Transverse colon (tissue), 4 donors: ENCODE measurements around the gene SLITRK6. TPM values are rescaled to one million over a fixed set of nuclear protein-coding genes. Genes with fewer than 3 reads are reported as not detected.

ENCODE experiments used
- DNase-seq: peaks from one replicate; pipeline ENCODE4 v3.0.0-alpha.2; 2019
- H3K27ac ChIP-seq, 4 donors: fragments of 200-600 bp; sonication (generic); 2 replicates each; pipeline ENCODE4 v1.5.1; 2016 to 2018; ENCODE audit warnings: inconsistent platforms in 4 of 4
- H3K27me3 ChIP-seq: fragments of 200-600 bp; sonication (generic); 2 replicates; pipeline ENCODE4 v1.5.1; 2017; ENCODE audit warnings: inconsistent platforms
- H3K36me3 ChIP-seq, 4 donors: fragments of 200-600 bp; sonication (generic); 2 replicates each; pipeline ENCODE4 v1.5.1; 2017 to 2019; ENCODE audit warnings: inconsistent platforms in 4 of 4
- H3K4me1 ChIP-seq, 4 donors: fragments of 200-600 bp; sonication (generic); 2 replicates each; pipeline ENCODE4 v1.5.1; 2017 to 2020; ENCODE audit warnings: inconsistent platforms in 4 of 4
- H3K4me3 ChIP-seq, 4 donors: fragments of 200-600 bp; sonication (generic); 1 replicate in 1 of 4; 2 replicates in 3 of 4; pipeline versions ENCODE4 v1.5.1 to v1.6.1; 2017 to 2019; ENCODE audit warnings: inconsistent platforms in 4 of 4
- H3K9me3 ChIP-seq, 2 donors: fragments of 200-600 bp; sonication (generic); 2 replicates each; pipeline ENCODE4 v1.5.1; 2017 to 2019; ENCODE audit warnings: inconsistent platforms in 2 of 2
- CTCF ChIP-seq, 5 experiments: fragments of 200-600 bp in 3 of 5; fragments of 450-650 bp in 2 of 5; sonication (generic) in 3 of 5; IDR thresholded peaks; 1 replicate in 2 of 5; 2 replicates in 3 of 5; pipeline ENCODE4 v1.5.1; 2016 to 2017; ENCODE audit warnings: antibody characterized with exemption in 5 of 5, inconsistent platforms in 3 of 5, mild to moderate bottlenecking in 2 of 5, moderate library complexity in 1 of 5
- EP300 ChIP-seq: sonication (generic); formaldehyde crosslinking; IDR thresholded peaks from one replicate; pipeline ENCODE4 v1.6.1; 2017; ENCODE audit warnings: antibody characterized with exemption, low read depth
- POLR2A ChIP-seq: fragments of 450-650 bp; IDR thresholded peaks from one replicate; pipeline ENCODE4 v1.6.1; 2016; ENCODE audit warnings: antibody characterized with exemption, mild to moderate bottlenecking, moderate library complexity
- POLR2AphosphoS5 ChIP-seq, 3 donors: sonication (generic); formaldehyde crosslinking; IDR thresholded peaks; one replicate each; pipeline ENCODE4 v1.6.1; 2016; ENCODE audit warnings: antibody characterized with exemption in 3 of 3
- WGBS, 2 donors: methylation state at CpG; one replicate each; pipeline ENCODE4 v1.1.5; 2018; ENCODE audit warnings: low coverage in 1 of 2; 5-methylcytosine and 5-hydroxymethylcytosine counted together
- in situ Hi-C, 4 donors: fragments of 200-750 bp; cut with MboI; loops; one replicate each; pipeline versions ENCODE4 v1.15.0 to v1.15.1; 2017; ENCODE audit warnings: low sequenced_read_pairs in 3 of 4, low pct_ligation_motif_present in 1 of 4, low pct_unique_long_range_greater_than_20kb in 1 of 4
- intact Hi-C: fragments of 100-400 bp; cut with DNase I; formaldehyde crosslinking; loops from one replicate; pipeline ENCODE4 v1.15.1; 2023; ENCODE audit warnings: low total_unique reads
- total RNA-seq, 4 donors: library from RNA; depleted of rRNA; stranded (reverse); fragments of >200 nt; gene quantifications; one replicate each; pipeline ENCODE4 v1.1.0, GENCODE V29; 2016

SLITRK6 gene
- total RNA-seq, 4 donors from 2014 or later: 2.9 to 3.8 (median 3.3) TPM; not detected in 1

GRCh38 chr13:85798556-85798955 lies 663 bp downstream of the SLITRK6 start:
- WGBS, 2 donors: 27 to 39% methylated on average over 3 of the region's 3 CpGs
- no peaks in the 10 kb centered on the region for H3K27me3 ChIP-seq
- H3K4me3 ChIP-seq: peak overlapping the region in 2 of 4 donors; percentile 3 to 31
- H3K4me1 ChIP-seq: peaks cover 0 to 8% (median 2%) of the 10 kb centered on the region in 4 donors
- DNase-seq: no peak
- H3K36me3 ChIP-seq: no peaks in the 10 kb centered on the region
- no peak overlapping the region for H3K27ac ChIP-seq
- TF ChIP-seq EP300: no peak
- no peak for TF ChIP-seq CTCF (IDR thresholded peaks at IDR 0.05)
- no peak for TF ChIP-seq POLR2AphosphoS5 (IDR thresholded peaks at IDR 0.05)
- no peak for TF ChIP-seq POLR2A
- no peaks in the 10 kb centered on the region for H3K9me3 ChIP-seq
- intact Hi-C loops (no loop called here), in situ Hi-C loops (no loop called here)

GRCh38 chr13:85797311-85797710 lies 1.9 kb downstream of the SLITRK6 start:
- Histone ChIP-seq H3K27ac (peak overlapping the region in 1 of 4 donors; percentile 2), H3K4me1 (peaks cover 0 to 8% (median 2%) of the 10 kb centered on the region in 4 donors), H3K4me3 (peak overlapping the region in 1 of 4 donors; percentile 22), H3K36me3 (no peaks in the 10 kb centered on the region), H3K27me3 (no peaks in the 10 kb centered on the region), H3K9me3 (no peaks in the 10 kb centered on the region)
- in situ Hi-C loops: no loop called here
- DNase-seq: no peak
- intact Hi-C loops: no loop called here
- 32 to 35% methylated on average over 4 of the region's 4 CpGs for WGBS, 2 donors
- TF ChIP-seq EP300 (no peak), CTCF (IDR thresholded peaks at IDR 0.05) (no peak), POLR2A (no peak), POLR2AphosphoS5 (IDR thresholded peaks at IDR 0.05) (no peak)

GRCh38 chr13:85785205-85785604 lies 14.0 kb downstream of the SLITRK6 start:
- intact Hi-C loops: no loop called here
- no peak for TF ChIP-seq POLR2A
- no peak for TF ChIP-seq EP300
- no peak for TF ChIP-seq POLR2AphosphoS5 (IDR thresholded peaks at IDR 0.05)
- DNase-seq: no peak
- H3K4me3 ChIP-seq: no peak overlapping the region
- in situ Hi-C loops: no loop called here
- H3K9me3 ChIP-seq: no peaks in the 10 kb centered on the region
- no peaks in the 10 kb centered on the region for H3K27me3 ChIP-seq
- no peaks in the 10 kb centered on the region for H3K36me3 ChIP-seq
- no peaks in the 10 kb centered on the region for H3K4me1 ChIP-seq
- WGBS, 2 donors: 73% methylated on average over 3 of the region's 3 CpGs; no CpG with 5 or more reads in 1 of the 2 donors
- no peak overlapping the region for H3K27ac ChIP-seq

DNA sequence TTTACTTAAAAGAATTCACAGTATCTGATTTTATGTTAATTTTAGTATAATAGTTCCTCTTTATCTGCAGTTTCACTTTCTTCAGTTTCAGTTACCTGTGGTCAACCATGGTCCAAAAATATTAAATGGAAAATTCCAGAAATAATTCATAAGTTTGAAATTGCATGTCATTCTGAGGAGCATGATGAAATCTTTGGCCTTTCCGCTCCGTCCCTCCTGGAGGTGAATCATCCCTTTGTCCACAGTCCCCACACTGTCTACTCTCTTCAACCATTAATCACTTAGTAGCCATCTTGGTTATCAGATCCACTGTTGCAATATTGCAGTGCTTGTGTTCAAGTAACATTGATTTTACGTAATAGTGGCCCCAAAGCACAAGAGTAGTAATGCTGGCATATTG lies 26.9 kb downstream of the SLITRK6 start:
- in situ Hi-C loops (no loop called here), intact Hi-C loops (no loop called here)
- 68 to 89% methylated on average over 3 of the region's 3 CpGs for WGBS, 2 donors
- Histone ChIP-seq H3K27me3 (no peaks in the 10 kb centered on the region), H3K36me3 (no peaks in the 10 kb centered on the region), H3K27ac (no peak overlapping the region), H3K9me3 (no peaks in the 10 kb centered on the region), H3K4me3 (no peak overlapping the region), H3K4me1 (no peaks in the 10 kb centered on the region)
- TF ChIP-seq CTCF (IDR thresholded peaks at IDR 0.05) (no peak), POLR2A (no peak)
- no peak for DNase-seq

DNA sequence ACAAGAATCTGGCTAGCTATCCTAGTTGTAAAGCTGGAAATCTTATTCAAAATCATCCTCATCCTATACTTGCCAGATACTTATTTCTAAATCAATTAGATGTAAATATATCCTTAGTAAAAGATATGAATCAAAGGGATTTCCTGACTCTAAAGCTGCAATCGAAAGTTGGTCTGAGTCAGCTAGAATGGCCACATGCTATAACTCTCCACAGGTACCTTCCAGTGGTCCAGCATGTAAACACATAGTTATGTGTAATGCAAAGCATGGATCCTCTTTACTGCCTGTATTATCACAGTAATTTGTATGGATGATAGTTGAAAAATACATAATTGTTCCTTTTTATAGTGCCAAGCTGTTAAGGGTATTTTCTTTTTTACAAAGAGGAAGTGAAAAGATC lies 27.4 kb downstream of the SLITRK6 start:
- H3K4me1 ChIP-seq: no peaks in the 10 kb centered on the region
- H3K27ac ChIP-seq: no peak overlapping the region
- in situ Hi-C loops (no loop called here), intact Hi-C loops (no loop called here)
- no peak for DNase-seq
- 57 to 71% methylated on average over 1 of the region's 1 CpG for WGBS, 2 donors
- no peak overlapping the region for H3K4me3 ChIP-seq
- TF ChIP-seq POLR2A (no peak), CTCF (IDR thresholded peaks at IDR 0.05) (no peak), POLR2AphosphoS5 (IDR thresholded peaks at IDR 0.05) (no peak), EP300 (no peak)
- H3K27me3 ChIP-seq: no peaks in the 10 kb centered on the region
- no peaks in the 10 kb centered on the region for H3K9me3 ChIP-seq
- H3K36me3 ChIP-seq: no peaks in the 10 kb centered on the region
